Measurements from ENCODE around the gene TECPR2.

DNA sequence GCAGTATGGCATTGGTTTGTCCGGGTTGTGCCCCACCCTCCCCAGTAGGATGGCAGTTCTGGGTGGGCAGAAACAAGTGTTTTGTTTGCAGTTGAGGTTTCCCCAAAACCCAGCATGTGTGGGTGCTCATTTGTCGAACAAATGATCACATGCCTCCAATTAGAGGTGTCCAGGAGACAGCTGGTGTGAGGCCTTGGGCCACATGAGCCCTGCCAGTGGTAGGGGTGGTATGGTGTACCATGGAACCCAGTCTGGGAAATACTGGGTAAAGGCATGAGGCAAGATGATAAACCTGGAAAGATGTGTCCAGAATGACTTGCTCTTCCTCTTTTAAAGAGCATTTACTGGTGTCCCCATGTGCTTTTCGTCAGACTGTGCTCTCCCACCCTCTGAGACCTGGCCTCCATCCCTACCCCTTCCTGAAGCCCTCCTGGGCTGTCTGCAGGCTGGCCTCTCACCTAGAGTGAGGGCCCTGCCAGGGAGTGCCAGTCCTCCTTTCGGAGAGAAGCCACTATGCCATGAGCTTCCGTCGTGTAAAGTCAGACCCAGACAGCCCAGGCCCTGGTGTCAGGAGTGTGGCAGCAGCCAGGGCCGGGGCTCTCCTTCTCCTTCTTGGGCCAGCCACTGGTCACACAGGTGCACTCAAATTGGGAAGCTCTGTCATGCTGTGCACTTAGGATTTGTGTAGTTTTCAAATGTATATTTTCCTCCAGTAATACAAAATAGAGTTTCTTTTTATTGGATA is 129.2 kb downstream of the TECPR2 start:
- TF ChIP-seq TAF1 (IDR thresholded peaks at IDR 0.05; ENCODE audit: borderline replicate concordance, insufficient read depth, low read length), result no peak
- TF ChIP-seq, protein P1, sequence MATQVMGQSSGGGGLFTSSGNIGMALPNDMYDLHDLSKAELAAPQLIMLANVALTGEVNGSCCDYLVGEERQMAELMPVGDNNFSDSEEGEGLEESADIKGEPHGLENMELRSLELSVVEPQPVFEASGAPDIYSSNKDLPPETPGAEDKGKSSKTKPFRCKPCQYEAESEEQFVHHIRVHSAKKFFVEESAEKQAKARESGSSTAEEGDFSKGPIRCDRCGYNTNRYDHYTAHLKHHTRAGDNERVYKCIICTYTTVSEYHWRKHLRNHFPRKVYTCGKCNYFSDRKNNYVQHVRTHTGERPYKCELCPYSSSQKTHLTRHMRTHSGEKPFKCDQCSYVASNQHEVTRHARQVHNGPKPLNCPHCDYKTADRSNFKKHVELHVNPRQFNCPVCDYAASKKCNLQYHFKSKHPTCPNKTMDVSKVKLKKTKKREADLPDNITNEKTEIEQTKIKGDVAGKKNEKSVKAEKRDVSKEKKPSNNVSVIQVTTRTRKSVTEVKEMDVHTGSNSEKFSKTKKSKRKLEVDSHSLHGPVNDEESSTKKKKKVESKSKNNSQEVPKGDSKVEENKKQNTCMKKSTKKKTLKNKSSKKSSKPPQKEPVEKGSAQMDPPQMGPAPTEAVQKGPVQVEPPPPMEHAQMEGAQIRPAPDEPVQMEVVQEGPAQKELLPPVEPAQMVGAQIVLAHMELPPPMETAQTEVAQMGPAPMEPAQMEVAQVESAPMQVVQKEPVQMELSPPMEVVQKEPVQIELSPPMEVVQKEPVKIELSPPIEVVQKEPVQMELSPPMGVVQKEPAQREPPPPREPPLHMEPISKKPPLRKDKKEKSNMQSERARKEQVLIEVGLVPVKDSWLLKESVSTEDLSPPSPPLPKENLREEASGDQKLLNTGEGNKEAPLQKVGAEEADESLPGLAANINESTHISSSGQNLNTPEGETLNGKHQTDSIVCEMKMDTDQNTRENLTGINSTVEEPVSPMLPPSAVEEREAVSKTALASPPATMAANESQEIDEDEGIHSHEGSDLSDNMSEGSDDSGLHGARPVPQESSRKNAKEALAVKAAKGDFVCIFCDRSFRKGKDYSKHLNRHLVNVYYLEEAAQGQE (IDR thresholded peaks at IDR 0.05; ENCODE audit: insufficient read depth in 1 of 2, low read depth in 2 of 2, low read length in 2 of 2), result no peak
